KMS-11 (cell line): ENCODE data around the gene POLR3A.

Experiments
- H2AFZ ChIP-seq: fragments of 200-600 bp; sonication (generic); 2 replicates; pipeline ENCODE4 v1.6.1; 2016; ENCODE audit warnings: antibody characterized with exemption, mixed run types, low read depth
- H3K27ac ChIP-seq: fragments of 200-600 bp; sonication (generic); 2 replicates; pipeline ENCODE4 v1.6.1; 2016; ENCODE audit warnings: mild to moderate bottlenecking, mixed run types
- H3K27me3 ChIP-seq: fragments of 200-600 bp; sonication (generic); 2 replicates; pipeline ENCODE4 v1.6.1; 2017; ENCODE audit warnings: mild to moderate bottlenecking, low read depth, mixed run types, moderate library complexity; ENCODE audit not compliant: insufficient read depth
- H3K36me3 ChIP-seq: fragments of 200-600 bp; sonication (generic); 2 replicates; pipeline ENCODE4 v1.6.1; 2017; ENCODE audit warnings: mild to moderate bottlenecking, mixed run types; ENCODE audit not compliant: insufficient read depth
- H3K4me1 ChIP-seq: fragments of 200-600 bp; sonication (generic); 2 replicates; pipeline ENCODE4 v1.6.1; 2016; ENCODE audit warnings: mild to moderate bottlenecking, low read depth, mixed run types; ENCODE audit not compliant: poor library complexity, severe bottlenecking
- H3K4me2 ChIP-seq: fragments of 200-600 bp; sonication (generic); 2 replicates; pipeline ENCODE4 v1.7.0; 2016; ENCODE audit warnings: mild to moderate bottlenecking, mixed run types
- H3K4me3 ChIP-seq: fragments of 200-600 bp; sonication (generic); IDR thresholded peaks from 2 replicates; pipeline ENCODE4 v1.6.1; 2017; ENCODE audit warnings: low read depth, low read length, mixed read lengths; ENCODE audit not compliant: insufficient read depth
- H3K79me2 ChIP-seq: fragments of 200-600 bp; sonication (generic); 2 replicates; pipeline ENCODE4 v1.6.1; 2016; ENCODE audit warnings: low read depth, mixed run types; ENCODE audit not compliant: insufficient read depth
- H3K9ac ChIP-seq: fragments of 200-600 bp; sonication (generic); 2 replicates; pipeline ENCODE4 v1.6.1; 2016; ENCODE audit warnings: mild to moderate bottlenecking, mixed run types
- H4K20me1 ChIP-seq: fragments of 200-600 bp; sonication (generic); 2 replicates; pipeline ENCODE4 v1.6.1; 2016; ENCODE audit warnings: mild to moderate bottlenecking, mixed run types; ENCODE audit not compliant: insufficient read depth
- CTCF ChIP-seq: fragments of 200-600 bp; sonication (generic); conservative IDR thresholded peaks from 2 replicates; pipeline ENCODE4 v1.6.1; 2017; ENCODE audit warnings: low read depth, mild to moderate bottlenecking, antibody characterized with exemption, low read length, moderate library complexity, mixed read lengths

Gene POLR3A

GRCh38 chr10:77936697-77937567 lies 92.4 kb downstream of the POLR3A start:
- Histone ChIP-seq H3K4me1 (no peaks in the 10 kb centered on the region), H4K20me1 (no peaks in the 10 kb centered on the region), H3K27me3 (no peaks in the 10 kb centered on the region), H2AFZ (no peak overlapping the region), H3K4me2 (no peak overlapping the region), H3K9ac (no peak overlapping the region), H3K4me3 (no peak overlapping the region), H3K79me2 (no peaks in the 10 kb centered on the region), H3K36me3 (no peaks in the 10 kb centered on the region), H3K27ac (no peak overlapping the region)
- no peak for TF ChIP-seq CTCF

DNA sequence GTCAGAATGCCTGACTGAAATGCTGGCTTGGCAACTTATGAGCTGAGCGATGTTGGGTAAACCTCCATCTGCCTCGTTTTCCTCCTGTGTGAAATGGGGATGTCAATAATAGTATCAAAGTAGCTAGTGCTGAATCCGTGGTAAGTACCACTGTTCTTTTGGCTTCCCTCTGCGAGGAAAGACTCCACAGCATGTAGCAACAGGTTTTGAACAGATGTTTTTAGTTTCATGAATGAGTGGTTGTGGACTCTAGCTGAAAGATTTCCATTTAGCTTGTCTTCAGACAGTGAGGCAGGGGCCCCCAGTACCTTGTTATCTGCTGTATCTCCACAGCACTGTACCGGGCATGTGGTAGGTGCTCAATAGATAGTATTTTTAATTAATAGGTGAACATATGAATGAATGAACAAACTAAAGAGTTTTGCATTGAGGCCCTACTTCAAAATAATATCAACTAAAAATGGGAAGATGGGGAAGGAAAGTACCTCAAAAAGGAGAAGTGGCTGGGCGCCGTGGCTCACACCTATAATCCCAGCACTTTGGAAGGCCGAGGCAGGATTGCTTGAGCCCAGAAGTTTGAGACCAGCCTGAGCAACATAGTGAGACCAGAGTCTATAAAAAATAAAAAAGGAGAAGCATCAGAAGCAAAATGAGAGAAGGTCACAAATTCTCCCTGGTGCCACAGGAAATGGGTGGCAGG lies 97.1 kb downstream of the POLR3A start:
- H2AFZ ChIP-seq, result no peak overlapping the region
- no peaks in the 10 kb centered on the region for H3K36me3 ChIP-seq
- peaks cover 9% of the 10 kb centered on the region; the same call in 1 of the 2 replicates for H3K27me3 ChIP-seq
- no peak overlapping the region for H3K9ac ChIP-seq
- no peak overlapping the region for H3K4me2 ChIP-seq
- H3K27ac ChIP-seq, result no peak overlapping the region
- no peaks in the 10 kb centered on the region for H4K20me1 ChIP-seq
- no peak for TF ChIP-seq CTCF
- H3K4me3 ChIP-seq, result no peak overlapping the region
- no peaks in the 10 kb centered on the region for H3K79me2 ChIP-seq
- H3K4me1 ChIP-seq, result no peaks in the 10 kb centered on the region

- H3K27ac ChIP-seq, result no peak overlapping the region
- no peak overlapping the region for H3K4me3 ChIP-seq
- H3K4me2 ChIP-seq, result peak overlapping the region; percentile 17; the same call in 1 of the 2 replicates
- H3K27me3 ChIP-seq, result peaks cover 10% of the 10 kb centered on the region; the same call in 1 of the 2 replicates
- H3K9ac ChIP-seq, result no peak overlapping the region; the same call in 1 of the 2 replicates
- H3K79me2 ChIP-seq, result no peaks in the 10 kb centered on the region
- no peak for TF ChIP-seq CTCF
- H4K20me1 ChIP-seq, result no peaks in the 10 kb centered on the region
- H3K36me3 ChIP-seq, result no peaks in the 10 kb centered on the region
- H3K4me1 ChIP-seq, result peaks cover 7% of the 10 kb centered on the region
- H2AFZ ChIP-seq, result peak overlapping the region; percentile 57; the same call in 1 of the 2 replicates
Observed at GRCh38 chr10:77927402-77928246, 101.7 kb downstream of the POLR3A start.
